Measurements from ENCODE around the gene DOCK1.

DOCK1 gene

GRCh38 chr10:127036987-127037386 is 131.8 kb downstream of the DOCK1 start:
- no peak for DNase-seq (ENCODE audit: low spot score)

- no peak for DNase-seq (ENCODE audit: low spot score)
Observed at GRCh38 chr10:127039435-127039834, 134.2 kb downstream of the DOCK1 start.

GRCh38 chr10:127040756-127041155 is 135.5 kb downstream of the DOCK1 start:
- DNase-seq (ENCODE audit: low spot score), result no peak

DNA sequence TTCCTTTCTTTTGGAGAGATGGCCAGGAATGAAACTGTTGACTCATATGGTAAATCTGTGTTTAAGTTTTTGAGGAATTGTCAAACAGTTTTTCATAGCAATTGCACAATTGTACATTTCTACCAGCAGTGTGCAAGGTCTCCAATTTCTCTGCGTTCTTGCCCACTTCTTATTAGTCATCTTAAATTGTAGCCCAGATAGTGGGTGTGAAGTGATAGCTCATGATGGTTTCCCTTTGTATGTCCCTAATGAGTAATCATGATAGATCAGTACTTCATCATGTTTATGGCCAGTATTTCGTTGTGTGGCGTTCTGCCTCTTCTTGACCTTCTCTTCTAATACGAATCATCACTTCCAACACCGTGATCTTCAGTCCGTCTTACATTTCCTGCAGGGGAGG is 136.3 kb downstream of the DOCK1 start:
- DNase-seq (ENCODE audit: low spot score), result no peak

- DNase-seq (ENCODE audit: low spot score), result no peak
Observed at GRCh38 chr10:127043301-127043700, 138.1 kb downstream of the DOCK1 start.

DNA sequence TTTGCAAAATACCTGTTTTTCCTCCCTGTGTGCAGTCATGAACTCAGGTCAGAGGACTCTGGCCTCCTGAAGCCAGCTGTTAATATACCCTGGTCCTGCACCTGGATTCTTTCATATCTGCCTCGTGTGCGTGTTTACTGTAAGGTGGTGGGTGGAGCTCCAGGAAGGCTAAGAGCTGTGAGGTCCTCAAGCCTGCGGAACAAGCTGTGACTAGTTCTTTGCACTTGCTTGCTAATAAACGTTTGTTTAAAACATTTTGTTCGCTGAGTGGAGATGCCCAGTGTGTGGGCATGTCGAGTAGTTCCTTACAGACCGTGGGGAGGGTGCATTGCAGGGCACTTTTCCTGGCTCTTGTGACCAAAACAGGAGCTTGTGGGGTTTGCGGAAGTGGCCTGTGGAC is 139.0 kb downstream of the DOCK1 start:
- DNase-seq (ENCODE audit: low spot score), result no peak

DNA sequence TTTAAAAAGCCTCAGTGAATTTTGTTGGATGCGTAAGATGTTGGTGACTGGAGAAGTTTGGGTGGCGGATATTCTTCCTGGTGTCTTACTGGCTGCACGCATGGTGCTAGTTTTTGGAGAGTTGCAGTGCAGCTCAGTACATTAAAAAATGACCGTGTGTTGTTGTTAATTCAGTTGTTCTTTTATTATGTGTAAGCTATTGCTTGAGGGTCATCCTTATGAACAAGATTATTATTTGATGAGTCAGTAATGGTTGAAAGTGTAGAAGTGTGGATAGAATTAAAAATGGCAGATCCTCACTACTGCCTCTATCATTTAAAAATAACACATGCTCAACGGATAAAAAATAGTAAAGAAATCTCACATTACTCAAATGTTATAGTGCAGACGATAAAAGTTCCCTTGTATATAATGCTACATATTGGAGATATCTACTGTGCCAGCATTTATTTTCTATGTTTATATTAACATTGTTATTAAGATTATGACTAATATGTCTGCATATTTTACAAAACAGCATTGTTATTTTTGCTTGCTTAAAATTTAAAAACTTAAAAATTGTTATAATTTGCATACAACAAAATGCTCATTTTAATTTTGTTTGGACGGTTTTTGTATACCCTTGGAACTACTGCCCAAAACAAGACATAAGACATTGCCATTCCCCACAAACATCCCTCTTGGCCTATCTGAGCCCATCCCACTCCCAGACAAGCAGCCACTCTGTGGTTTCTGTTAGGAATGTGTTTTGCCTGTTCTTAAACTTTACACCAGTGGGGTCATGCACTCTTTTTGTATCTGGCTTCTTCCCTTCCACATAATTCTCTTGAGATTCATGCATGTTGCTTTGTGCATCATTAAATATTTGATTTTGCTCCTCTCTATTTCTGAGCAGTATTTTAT is 142.0 kb downstream of the DOCK1 start:
- no peak for DNase-seq (ENCODE audit: low spot score)

DNA sequence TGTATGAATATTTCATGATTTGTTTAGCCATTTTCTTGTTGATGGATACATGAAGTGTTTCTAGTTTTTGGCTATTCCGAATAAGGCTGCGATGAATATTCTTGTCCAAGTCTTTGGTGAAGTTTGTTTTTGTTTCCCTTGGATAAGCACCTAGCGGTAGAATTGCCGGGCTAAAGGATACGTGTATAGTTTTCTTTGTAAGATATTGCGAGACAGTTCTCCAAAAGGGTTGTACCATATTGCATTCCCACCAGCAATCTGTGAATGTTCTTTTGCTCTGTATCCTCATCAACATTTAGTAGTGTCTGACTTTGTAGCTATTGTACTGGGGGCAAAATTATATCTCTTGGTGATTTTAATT is 142.6 kb downstream of the DOCK1 start:
- DNase-seq (ENCODE audit: low spot score), result no peak

GRCh38 chr10:127048630-127049029 is 143.4 kb downstream of the DOCK1 start:
- DNase-seq (ENCODE audit: low spot score), result no peak

GRCh38 chr10:127052001-127052400 is 146.8 kb downstream of the DOCK1 start:
- no peak for DNase-seq (ENCODE audit: low spot score)

GRCh38 chr10:127055263-127055662 is 150.0 kb downstream of the DOCK1 start:
- DNase-seq (ENCODE audit: low spot score), result no peak

GRCh38 chr10:127059314-127059713 is 154.1 kb downstream of the DOCK1 start:
- DNase-seq (ENCODE audit: low spot score), result no peak

GRCh38 chr10:127063762-127064161 is 158.5 kb downstream of the DOCK1 start:
- no peak for DNase-seq (ENCODE audit: low spot score)

DNA sequence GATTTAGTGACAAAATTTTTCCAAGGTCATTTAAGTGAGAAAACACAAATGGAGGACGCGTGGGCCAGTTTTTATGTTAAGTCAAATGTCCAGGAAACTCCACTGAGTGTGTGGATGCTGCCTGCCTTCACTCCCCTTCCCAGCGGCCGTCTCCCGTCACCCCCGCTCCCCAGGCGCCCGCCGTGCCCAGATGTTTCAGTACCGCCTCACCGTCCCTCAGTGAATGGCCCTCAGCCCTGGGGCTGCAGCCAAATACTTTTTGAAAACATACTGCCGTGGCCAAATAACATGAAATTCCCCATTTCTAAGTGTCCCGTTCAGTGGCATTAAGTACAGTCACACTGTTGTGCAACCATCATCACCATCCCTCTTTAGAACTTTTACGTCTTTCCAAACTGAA is 159.2 kb downstream of the DOCK1 start:
- no peak for DNase-seq (ENCODE audit: low spot score)

DNA sequence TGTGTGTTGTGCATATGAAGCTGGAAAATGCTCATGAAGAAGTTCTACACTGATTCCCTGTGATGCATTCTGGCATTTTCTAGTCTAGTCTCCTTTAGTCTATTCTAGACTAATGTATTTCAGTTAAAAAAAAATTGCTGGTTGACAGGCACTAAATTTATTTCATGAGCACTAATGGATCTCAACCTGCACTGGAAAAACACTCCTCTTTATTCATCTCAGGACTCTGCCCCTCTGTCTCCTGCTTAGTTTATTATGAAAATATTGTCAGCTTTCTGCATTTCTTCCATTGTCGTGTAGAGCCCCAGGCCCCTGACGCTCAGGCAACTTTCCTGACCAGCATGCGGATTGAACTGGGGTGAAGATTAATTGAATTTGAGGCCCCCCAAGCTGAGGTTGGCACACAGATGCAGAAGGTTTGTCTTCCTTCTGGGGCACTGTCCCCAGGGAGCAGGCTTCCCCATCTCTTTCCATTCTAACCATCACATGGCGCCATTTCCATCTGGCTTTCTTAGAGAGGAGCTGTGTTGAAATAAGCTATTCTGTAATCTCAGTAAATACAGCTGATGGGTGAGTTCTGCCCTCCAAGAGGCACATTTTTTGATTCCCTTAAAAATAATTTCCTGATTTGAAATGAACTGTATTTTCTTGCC is 162.4 kb downstream of the DOCK1 start:
- no peak for DNase-seq (ENCODE audit: low spot score)

- no peak for DNase-seq (ENCODE audit: low spot score)
Observed at GRCh38 chr10:127068485-127068884, 163.3 kb downstream of the DOCK1 start.

GRCh38 chr10:127069436-127069835 is 164.2 kb downstream of the DOCK1 start:
- DNase-seq (ENCODE audit: low spot score), result no peak

DNA sequence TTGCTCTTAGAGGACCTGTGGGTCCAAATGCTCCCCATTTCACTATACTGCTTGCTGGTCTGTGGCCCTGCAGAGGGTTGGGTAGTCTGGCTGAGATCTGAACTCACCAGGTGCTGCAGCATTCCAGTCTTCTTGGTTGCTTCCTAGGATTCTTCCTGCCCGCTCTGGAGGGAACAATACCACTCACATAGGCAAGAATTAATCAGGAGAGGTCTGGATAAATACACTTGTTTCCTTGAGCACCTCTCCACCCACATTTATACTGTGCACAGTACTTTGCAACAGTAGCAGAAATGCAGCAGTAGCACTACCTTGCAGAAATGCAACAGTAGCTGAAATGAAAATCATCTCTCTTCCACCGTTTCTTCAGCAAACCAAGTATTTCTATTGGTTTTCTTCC is 165.9 kb downstream of the DOCK1 start:
- DNase-seq (ENCODE audit: low spot score), result no peak

DNA sequence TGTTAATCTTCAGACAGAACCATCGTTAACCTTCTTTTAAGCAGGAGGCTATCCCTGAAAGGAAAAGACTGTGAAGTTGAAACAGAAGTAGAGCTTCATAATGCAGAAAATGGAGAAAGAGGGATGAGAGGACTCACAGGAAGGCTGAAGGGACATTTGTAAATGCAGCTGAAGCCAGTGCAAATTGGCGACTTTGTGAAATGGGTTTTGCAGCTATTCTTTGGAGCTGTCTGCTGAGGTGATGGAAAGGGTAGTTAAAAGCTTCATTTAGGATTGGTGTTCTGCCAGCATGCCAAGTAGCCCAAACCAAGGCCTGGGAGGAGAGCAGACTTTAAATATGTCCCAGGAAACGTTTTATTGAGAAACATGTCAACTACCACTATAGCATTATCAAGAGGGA is 168.4 kb downstream of the DOCK1 start:
- DNase-seq (ENCODE audit: low spot score), result no peak

GRCh38 chr10:127079392-127079791 is 174.2 kb downstream of the DOCK1 start:
- no peak for DNase-seq (ENCODE audit: low spot score)

DNA sequence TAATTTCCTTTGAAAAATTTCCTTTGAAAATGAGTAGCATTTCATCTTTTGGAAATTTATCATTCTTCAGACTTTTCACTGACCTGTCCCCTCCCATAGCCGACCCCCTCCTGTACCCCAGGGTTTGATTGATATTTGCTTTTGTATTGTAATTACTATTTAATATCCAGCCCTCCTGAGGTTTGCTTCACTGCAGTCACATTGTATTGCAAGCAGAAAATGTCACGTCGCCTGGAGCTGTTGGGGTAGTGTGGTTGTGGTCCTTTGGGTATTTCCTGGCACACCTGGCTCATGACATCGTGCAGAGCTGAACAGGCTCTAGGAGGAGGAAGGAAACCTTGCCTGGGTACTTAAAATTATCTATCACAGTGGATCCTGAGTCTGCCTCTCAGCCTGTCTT is 175.1 kb downstream of the DOCK1 start:
- no peak for DNase-seq (ENCODE audit: low spot score)

DNA sequence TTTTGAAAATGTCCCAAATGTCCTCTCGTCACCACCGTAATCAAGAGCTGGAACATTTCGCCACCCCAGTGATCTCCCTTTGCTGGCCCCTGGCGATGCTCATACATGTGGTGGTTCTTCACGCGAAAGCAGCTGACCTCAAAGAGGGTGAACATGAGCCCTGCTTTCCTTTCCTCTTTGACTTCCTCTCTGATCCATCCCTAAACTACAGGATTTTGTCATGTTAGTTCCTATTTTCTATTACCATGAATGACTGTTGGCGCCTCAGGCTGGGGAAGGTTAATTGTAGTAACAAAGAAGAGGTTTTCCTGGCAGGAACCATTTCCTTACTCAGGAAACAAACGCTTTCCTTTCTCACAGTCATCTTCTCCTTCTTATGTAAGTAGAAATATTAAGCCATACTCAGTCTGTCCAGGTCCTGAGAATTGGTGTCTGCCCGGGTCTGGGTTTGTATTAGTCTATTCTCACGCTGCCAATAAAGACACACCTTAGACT is 176.7 kb downstream of the DOCK1 start:
- no peak for DNase-seq (ENCODE audit: low spot score)

DNA sequence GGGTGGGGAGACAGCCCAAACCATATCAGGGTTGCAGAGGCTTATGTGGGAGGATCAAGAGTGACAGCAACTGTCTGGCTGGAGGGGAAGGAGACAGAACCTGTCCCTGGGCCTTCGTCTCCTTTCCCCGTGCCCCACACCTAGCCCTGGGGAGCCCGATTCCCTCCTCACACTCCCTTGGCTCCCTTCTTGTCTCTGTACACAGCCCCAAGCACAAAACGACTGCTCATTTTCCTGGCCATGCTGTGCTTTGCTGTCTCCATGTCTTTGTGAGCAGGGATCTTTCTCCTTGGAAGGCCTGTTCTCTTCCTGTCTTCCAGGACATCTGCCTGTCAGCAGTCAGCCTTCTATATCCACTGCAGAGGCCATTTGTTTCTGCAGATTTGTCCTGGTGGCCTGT is 177.4 kb downstream of the DOCK1 start:
- DNase-seq (ENCODE audit: low spot score), result no peak

DNA sequence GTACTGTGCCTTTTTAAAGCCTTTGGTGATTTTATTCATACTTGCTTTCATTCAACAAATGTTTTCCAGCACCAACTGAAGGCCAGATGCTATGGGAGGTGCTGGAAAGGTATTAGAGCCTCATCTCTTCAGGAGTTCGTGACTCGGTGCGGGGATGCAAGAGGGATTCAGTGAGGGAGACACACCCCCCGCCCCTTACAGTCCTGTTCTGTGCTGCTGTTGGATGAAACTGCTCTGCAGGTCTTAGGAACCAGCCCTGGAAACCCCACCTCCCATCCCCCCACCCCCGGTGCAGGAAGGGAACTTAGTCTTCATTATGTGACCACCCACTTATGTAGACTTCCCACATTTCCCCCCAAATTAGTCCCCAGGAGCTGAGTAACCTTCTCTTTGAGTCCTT is 180.7 kb downstream of the DOCK1 start:
- no peak for DNase-seq (ENCODE audit: low spot score)
